Omental fat pad (tissue), 4 donors: ENCODE data around the gene MTA1. TPM values are rescaled to one million over a fixed set of nuclear protein-coding genes. Genes with fewer than 3 reads are reported as not detected.

Experiments used
- ATAC-seq: fragments of 150-250 bp; one replicate; pipeline ENCODE4 v1.9.1; 2016; ENCODE audit warnings: mild to moderate bottlenecking, moderate library complexity; ENCODE audit not compliant: low FRiP score
- DNase-seq: peaks from one replicate; pipeline ENCODE4 v3.0.0-alpha.2; 2019; ENCODE audit warnings: low spot score
- CTCF ChIP-seq, 3 donors: fragments of 450-650 bp; IDR thresholded peaks; one replicate each; pipeline ENCODE4 v1.5.1; 2016 to 2017; ENCODE audit warnings: antibody characterized with exemption in 3 of 3, mild to moderate bottlenecking in 3 of 3, moderate library complexity in 2 of 3
- total RNA-seq, 4 donors: library from RNA; depleted of rRNA; stranded (reverse); fragments of >200 nt; gene quantifications; one replicate each; pipeline ENCODE4 v1.1.0, GENCODE V29; 2016

Gene MTA1
- total RNA-seq, 4 donors from 2014 or later = 35.4 to 72.5 (median 59.7) TPM

GRCh38 chr14:105388110-105388951 is 31.3 kb upstream of the MTA1 start:
- ATAC-seq = no peak
- no peak for TF ChIP-seq CTCF (IDR thresholded peaks at IDR 0.05)
- no peak for DNase-seq

GRCh38 chr14:105388976-105389375 is 30.7 kb upstream of the MTA1 start:
- ATAC-seq = no peak
- DNase-seq = no peak
- TF ChIP-seq CTCF (IDR thresholded peaks at IDR 0.05) = no peak

GRCh38 chr14:105389534-105389933 is 30.1 kb upstream of the MTA1 start:
- ATAC-seq (no peak), DNase-seq (no peak)
- TF ChIP-seq CTCF (IDR thresholded peaks at IDR 0.05) = no peak

- no peak for DNase-seq
- no peak for TF ChIP-seq CTCF (IDR thresholded peaks at IDR 0.05)
- no peak for ATAC-seq
These were observed 29.4 kb upstream of the MTA1 start for GRCh38 chr14:105389976-105390848.

- DNase-seq (no peak), ATAC-seq (no peak)
- TF ChIP-seq CTCF (IDR thresholded peaks at IDR 0.05) = no peak
These were observed 28.7 kb upstream of the MTA1 start for GRCh38 chr14:105390849-105391500.

- DNase-seq (no peak), ATAC-seq (no peak)
- TF ChIP-seq CTCF (IDR thresholded peaks at IDR 0.05) = no peak
These were observed 28.1 kb upstream of the MTA1 start for GRCh38 chr14:105391541-105391940.
